HG03159 (cell line): ENCODE data around the gene MED1.
A peak's percentile ranks its signal among the peaks of the same experiment; 100 is the strongest.
"Not testable (repeated sequence)": the region's sequence is repeated elsewhere in the genome, so short reads cannot be mapped to it uniquely, and the experiment has no call there.

Experiments
- ATAC-seq: cut with Tn5 transposase; IDR thresholded peaks from one replicate; pipeline ENCODE4 v1.9.1; 2021; ENCODE audit warnings: mild to moderate bottlenecking, moderate library complexity; ENCODE audit not compliant: unreplicated experiment

MED1 gene

GRCh38 chr17:39450847-39451581, at the start of gene MED1:
TSS of gene MED1 (minus strand) at chr17:39451263. CDS start at chr17:39451062, 201 bp downstream.
- ATAC-seq = peak; percentile 88

- not testable (repeated sequence) for ATAC-seq
Observed at GRCh38 chr17:39496921-39497320, 45.9 kb upstream of the MED1 start.

- ATAC-seq = no peak
Observed at GRCh38 chr17:39487946-39488345, 36.9 kb upstream of the MED1 start.

- not testable (repeated sequence) for ATAC-seq
Observed at GRCh38 chr17:39487490-39487889, 36.4 kb upstream of the MED1 start.

GRCh38 chr17:39486242-39486641, 35.2 kb upstream of the MED1 start:
- ATAC-seq = no peak

GRCh38 chr17:39485555-39485954, 34.5 kb upstream of the MED1 start:
- no peak for ATAC-seq

GRCh38 chr17:39484178-39484577, 33.1 kb upstream of the MED1 start:
- ATAC-seq = peak; percentile 79

GRCh38 chr17:39483506-39483905, 32.4 kb upstream of the MED1 start:
- no peak for ATAC-seq

GRCh38 chr17:39479631-39480030, 28.6 kb upstream of the MED1 start:
- not testable (repeated sequence) for ATAC-seq

- ATAC-seq = no peak
Observed at GRCh38 chr17:39473310-39473709, 22.2 kb upstream of the MED1 start.

GRCh38 chr17:39468610-39469009, 17.5 kb upstream of the MED1 start:
- not testable (repeated sequence) for ATAC-seq

- ATAC-seq = not testable (repeated sequence)
Observed at GRCh38 chr17:39464639-39465181, 13.6 kb upstream of the MED1 start.

GRCh38 chr17:39462631-39463375, 11.7 kb upstream of the MED1 start:
- ATAC-seq = no peak

- peak; percentile 8 for ATAC-seq
Observed at GRCh38 chr17:39461926-39462569, 11.0 kb upstream of the MED1 start.

GRCh38 chr17:39461113-39461925, 10.3 kb upstream of the MED1 start, which contains the start of gene CDK12:
TSS of gene CDK12 (plus strand) at chr17:39461486. CDS start at chr17:39462072, 586 bp downstream.
- ATAC-seq = peak; percentile 62

GRCh38 chr17:39455919-39456318, 4.9 kb upstream of the MED1 start:
- no peak for ATAC-seq

GRCh38 chr17:39450051-39450450, 1.0 kb downstream of the MED1 start:
- ATAC-seq = no peak

GRCh38 chr17:39447561-39447960, 3.5 kb downstream of the MED1 start:
- no peak for ATAC-seq

GRCh38 chr17:39443326-39443725, 7.7 kb downstream of the MED1 start:
- ATAC-seq = no peak

- ATAC-seq = not testable (repeated sequence)
Observed at GRCh38 chr17:39439868-39440267, 11.2 kb downstream of the MED1 start.
